HEK293 (cell line): ENCODE results near the gene S100A2.
A peak's percentile ranks its signal among the peaks of the same experiment; 100 is the strongest.

Source experiments
- CTCF ChIA-PET: fragments of 350-600 bp; formaldehyde crosslinking; extraction: SDS; loops from one replicate; lab custom pipeline; 2021; ENCODE audit warnings: antibody characterized with exemption; lab: Yijun Ruan, JAX
- POLR2A ChIA-PET: fragments of 300-600 bp; formaldehyde crosslinking; extraction: SDS; loops from one replicate; lab custom pipeline; 2020; ENCODE audit warnings: antibody characterized with exemption, inconsistent platforms; lab: Yijun Ruan, JAX
- H3K27ac ChIP-seq: fragments of 200-500 bp; sonication (Bioruptor generic); 2 replicates; pipeline ENCODE4 v1.5.1; 2014; ENCODE audit warnings: low read depth, low read length, control low read depth, inconsistent platforms; ENCODE audit errors: extremely low read depth
- H3K36me3 ChIP-seq, 2 experiments: fragments of 200-500 bp in 1 of 2; sonication (Bioruptor generic) in 1 of 2; 1 replicate in 1 of 2; 2 replicates in 1 of 2; pipeline ENCODE4 v1.5.1; 2014 to 2017; ENCODE audit warnings: inconsistent platforms in 2 of 2, low read length in 2 of 2; ENCODE audit not compliant: control insufficient read depth in 2 of 2, insufficient read depth in 1 of 2
- H3K4me1 ChIP-seq: fragments of 200-500 bp; sonication (Bioruptor generic); 2 replicates; pipeline ENCODE4 v1.5.1; 2014; ENCODE audit warnings: mild to moderate bottlenecking, low read length, inconsistent platforms; ENCODE audit not compliant: control insufficient read depth, insufficient read depth
- H3K4me3 ChIP-seq: 2 replicates; pipeline ENCODE4 v1.5.1; 2011; ENCODE audit warnings: low read depth, mild to moderate bottlenecking, control low read depth, low read length, moderate library complexity
- H3K9me3 ChIP-seq: fragments of 200-500 bp; sonication (Bioruptor generic); 2 replicates; pipeline ENCODE4 v1.5.1; 2014; ENCODE audit warnings: low read depth, low read length, inconsistent platforms; ENCODE audit not compliant: control insufficient read depth, insufficient read depth
- EGR2 ChIP-seq: fragments of 450-650 bp; formaldehyde crosslinking; IDR thresholded peaks from 2 replicates; pipeline ENCODE4 v1.5.1; 2016; ENCODE audit warnings: low read depth, missing biosample characterization, missing genetic modification characterization
- GLIS1 ChIP-seq: fragments of 450-650 bp; formaldehyde crosslinking; IDR thresholded peaks from 2 replicates; pipeline ENCODE4 v1.5.1; 2016; ENCODE audit warnings: missing biosample characterization, missing genetic modification characterization
- GLIS2 ChIP-seq: fragments of 450-650 bp; formaldehyde crosslinking; IDR thresholded peaks from 2 replicates; pipeline ENCODE4 v1.5.1; 2016; ENCODE audit warnings: missing biosample characterization, missing genetic modification characterization
- HOXD13 ChIP-seq: sonication (generic); formaldehyde crosslinking; IDR thresholded peaks from 2 replicates; pipeline ENCODE4 v1.8.0; 2022; ENCODE audit warnings: missing genetic modification reagents, borderline replicate concordance
- IKZF3 ChIP-seq: fragments of 450-650 bp; IDR thresholded peaks from 2 replicates; pipeline ENCODE4 v1.5.0; 2018; ENCODE audit warnings: missing biosample characterization, mild to moderate bottlenecking, missing genetic modification characterization, moderate library complexity
- KLF9 ChIP-seq: fragments of 450-650 bp; formaldehyde crosslinking; IDR thresholded peaks from 2 replicates; pipeline ENCODE4 v1.5.1; 2016; ENCODE audit warnings: missing biosample characterization, missing genetic modification characterization, low read depth
- TCF7L2 ChIP-seq: IDR thresholded peaks from 2 replicates; pipeline ENCODE4 v1.6.1; 2011; ENCODE audit warnings: low read depth, mild to moderate bottlenecking, inconsistent platforms, low read length, moderate library complexity, borderline replicate concordance
- ZBTB10 ChIP-seq: fragments of 450-650 bp; formaldehyde crosslinking; IDR thresholded peaks from 2 replicates; pipeline ENCODE4 v1.5.1; 2016; ENCODE audit warnings: missing biosample characterization, missing genetic modification characterization
- ZIC2 ChIP-seq: fragments of 450-650 bp; formaldehyde crosslinking; IDR thresholded peaks from 2 replicates; pipeline ENCODE4 v1.5.1; 2016; ENCODE audit warnings: missing biosample characterization, missing genetic modification characterization
- ZNF133 ChIP-seq: fragments of 450-650 bp; formaldehyde crosslinking; IDR thresholded peaks from 2 replicates; pipeline ENCODE4 v1.5.1; 2016; ENCODE audit warnings: missing biosample characterization, missing genetic modification characterization
- ZNF138 ChIP-seq: fragments of 450-650 bp; formaldehyde crosslinking; IDR thresholded peaks from 2 replicates; pipeline ENCODE4 v1.5.1; 2016; ENCODE audit warnings: missing biosample characterization, missing genetic modification characterization, borderline replicate concordance
- ZNF280D ChIP-seq: fragments of 450-650 bp; formaldehyde crosslinking; IDR thresholded peaks from 2 replicates; pipeline ENCODE4 v1.5.1; 2016; ENCODE audit warnings: missing biosample characterization, missing genetic modification characterization
- ZNF513 ChIP-seq: fragments of 450-650 bp; IDR thresholded peaks from 2 replicates; pipeline ENCODE4 v1.5.1; 2018; ENCODE audit warnings: missing biosample characterization, missing genetic modification characterization
- ZNF529 ChIP-seq: fragments of 450-650 bp; formaldehyde crosslinking; IDR thresholded peaks from 2 replicates; pipeline ENCODE4 v1.5.1; 2017; ENCODE audit warnings: missing genetic modification characterization, missing biosample characterization; ENCODE audit not compliant: insufficient replicate concordance
- ZNF626 ChIP-seq: fragments of 450-650 bp; sonication (Bioruptor Pico); formaldehyde crosslinking; IDR thresholded peaks from 2 replicates; pipeline ENCODE4 v1.5.1; 2018; ENCODE audit warnings: missing biosample characterization, missing genetic modification characterization, inconsistent platforms
- ZNF639 ChIP-seq: fragments of 450-650 bp; formaldehyde crosslinking; IDR thresholded peaks from 2 replicates; pipeline ENCODE4 v1.5.1; 2016; ENCODE audit warnings: missing biosample characterization, missing genetic modification characterization
- ZNF747 ChIP-seq: fragments of 450-650 bp; formaldehyde crosslinking; IDR thresholded peaks from 2 replicates; pipeline ENCODE4 v1.5.1; 2016; ENCODE audit warnings: missing biosample characterization, missing genetic modification characterization
- ZNF76 ChIP-seq: fragments of 450-650 bp; formaldehyde crosslinking; IDR thresholded peaks from 2 replicates; pipeline ENCODE4; 2016; ENCODE audit warnings: low read depth, missing biosample characterization, missing genetic modification characterization, borderline replicate concordance

The S100A2 gene

GRCh38 chr1:153612755-153613331 is 47.2 kb upstream of the S100A2 start, which contains the start of gene S100A16 (continued):
- TF ChIP-seq ZNF76 (tag by site-specific recombination) (no peak), KLF9 (tag by site-specific recombination) (no peak), ZNF513 (no peak), IKZF3 (tag by site-specific recombination) (no peak), ZNF529 (tag by site-specific recombination) (no peak), ZNF639 (tag by site-specific recombination) (no peak), ZNF133 (tag by site-specific recombination) (no peak), HOXD13 (CRISPR knock-in tag) (no peak), EGR2 (no peak), ZNF138 (tag by site-specific recombination) (no peak), ZNF747 (tag by site-specific recombination) (no peak), ZBTB10 (tag by site-specific recombination) (no peak)

GRCh38 chr1:153612111-153612754 is 46.6 kb upstream of the S100A2 start:
- Histone ChIP-seq H3K4me1 (no peaks in the 10 kb centered on the region), H3K27ac (no peak overlapping the region), H3K36me3 (no peaks in the 10 kb centered on the region), H3K4me3 (no peak overlapping the region), H3K9me3 (no peaks in the 10 kb centered on the region)
- POLR2A ChIA-PET: interaction anchor here (1.1 to 1.9 kb wide), 2 partner anchors 15 to 22 kb away, joined by 6 to 24 read pairs; partner anchors contain the start of genes CHTOP, S100A1 and S100A13
- CTCF ChIA-PET: interaction anchor here (0.6 to 4.8 kb wide), 4 partner anchors 15 to 506 kb away, joined by 3 to 28 read pairs (median 4); partner anchors contain the start of genes S100A1 and S100A13
- TF ChIP-seq GLIS2 (0 out of 2 replicates have a peak, but pooled peaks have one; percentile 9), GLIS1 (peak; percentile 56), ZNF626 (tag by site-specific recombination) (no peak), ZNF280D (tag by site-specific recombination) (no peak), TCF7L2 (no peak), ZIC2 (tag by site-specific recombination) (peak; percentile 78)
- TF ChIP-seq, all 188 proteins: peak for 3
